Natural killer cell (primary cell): ENCODE data around the gene S100A4. TPM values are rescaled to one million over a fixed set of nuclear protein-coding genes. Genes with fewer than 3 reads are reported as not detected.

ENCODE experiments used
- ATAC-seq, 3 donors: fragments of 150-1000 bp in 2 of 3; fragments of 200-7000 bp in 1 of 3; cut with Tn5 transposase; 1 replicate in 1 of 3; 2 replicates in 2 of 3; pipeline ENCODE4 v1.10.0; 2021; ENCODE audit warnings: mild to moderate bottlenecking in 2 of 3, moderate library complexity in 2 of 3
- DNase-seq, 2 donors: peaks; one replicate each; pipeline versions ENCODE4 v3.0.0 to v3.0.0-alpha.2; 2013 to 2021; ENCODE audit warnings: mixed read lengths in 1 of 2
- H3K27ac ChIP-seq: one replicate; pipeline ENCODE4 v1.5.1; 2013; ENCODE audit warnings: mild to moderate bottlenecking, low read length
- H3K27me3 ChIP-seq: one replicate; pipeline ENCODE4 v1.6.1; 2013; ENCODE audit warnings: low read length; ENCODE audit not compliant: control insufficient read depth, insufficient read depth
- H3K36me3 ChIP-seq: one replicate; pipeline ENCODE4 v1.6.1; 2013; ENCODE audit warnings: low read length; ENCODE audit not compliant: control insufficient read depth, insufficient read depth
- H3K4me1 ChIP-seq: one replicate; pipeline ENCODE4 v1.6.1; 2013; ENCODE audit warnings: low read length; ENCODE audit not compliant: control insufficient read depth, insufficient read depth
- H3K4me3 ChIP-seq: one replicate; pipeline ENCODE4 v1.5.1; 2013; ENCODE audit warnings: low read length
- H3K9me3 ChIP-seq: one replicate; pipeline ENCODE4 v1.6.1; 2013; ENCODE audit warnings: low read length; ENCODE audit not compliant: control insufficient read depth, insufficient read depth
- H3K27ac Mint-ChIP-seq, 2 donors: one replicate each; pipeline ENCODE4 v1.8.0; 2022; ENCODE audit warnings: mild to moderate bottlenecking in 2 of 2, mixed read lengths in 2 of 2, moderate library complexity in 1 of 2
- H3K27me3 Mint-ChIP-seq, 2 donors: one replicate each; pipeline ENCODE4 v1.8.0; 2022; ENCODE audit warnings: low read depth in 2 of 2, mixed read lengths in 2 of 2
- H3K36me3 Mint-ChIP-seq: one replicate; pipeline ENCODE4 v1.8.0; 2022; ENCODE audit warnings: mixed read lengths
- H3K4me1 Mint-ChIP-seq, 2 donors: one replicate each; pipeline ENCODE4 v1.8.0; 2022; ENCODE audit warnings: mixed read lengths in 2 of 2
- H3K4me3 Mint-ChIP-seq: one replicate; pipeline ENCODE4 v1.8.0; 2022; ENCODE audit warnings: mild to moderate bottlenecking, moderate library complexity, mixed read lengths
- H3K9me3 Mint-ChIP-seq, 2 donors: one replicate each; pipeline ENCODE4 v1.8.0; 2022; ENCODE audit warnings: mixed read lengths in 2 of 2
- CTCF ChIP-seq: fragments of 200-600 bp; IDR thresholded peaks from one replicate; pipeline ENCODE4 v1.8.0; 2022; ENCODE audit warnings: antibody characterized with exemption
- WGBS: methylation state at CpG from one replicate; pipeline ENCODE4 v1.1.7; 2013; ENCODE audit warnings: missing lambda C conversion rate; ENCODE audit not compliant: insufficient coverage; 5-methylcytosine and 5-hydroxymethylcytosine counted together
- intact Hi-C: fragments of 100-400 bp; cut with micrococcal nuclease; formaldehyde crosslinking; loops from one replicate; pipeline ENCODE4 v1.14.2; 2022
- total RNA-seq, 4 donors: library from RNA; stranded (reverse); fragments of 120-200 nt in 1 of 4; gene quantifications; one replicate each; pipeline versions ENCODE4 v1.2.3 to v1.2.4, GENCODE V29; 2013 to 2022

The S100A4 gene
- total RNA-seq, 3 donors from 2014 or later (not counting 1 experiment from before 2014, with no cell fraction given): 509 to 689 (median 597) TPM

- H3K27ac Mint-ChIP-seq: no peak overlapping the region
- peaks cover 10 to 16% of the 10 kb centered on the region in 2 donors for H3K27me3 Mint-ChIP-seq
- DNase-seq (peak in 1 of 2 donors; percentile 65), ATAC-seq (peak; percentile 35 to 64 (median 61))
- H3K27me3 ChIP-seq: peaks cover 2% of the 10 kb centered on the region
- no peak overlapping the region for H3K27ac ChIP-seq
- no peaks in the 10 kb centered on the region for H3K9me3 Mint-ChIP-seq
- intact Hi-C loops: no loop called here
- no peak overlapping the region for H3K4me3 Mint-ChIP-seq
- TF ChIP-seq CTCF: peak; percentile 19
- no peaks in the 10 kb centered on the region for H3K9me3 ChIP-seq
- no peaks in the 10 kb centered on the region for H3K36me3 Mint-ChIP-seq
- H3K4me3 ChIP-seq: no peak overlapping the region
- no peaks in the 10 kb centered on the region for H3K36me3 ChIP-seq
- H3K4me1 ChIP-seq: peaks cover 13% of the 10 kb centered on the region
- whole genome bisulfite sequencing: 9% methylated on average over 3 of the region's 3 CpGs
- peaks cover 11 to 12% of the 10 kb centered on the region in 2 donors for H3K4me1 Mint-ChIP-seq
These were observed 27.0 kb upstream of the S100A4 start for GRCh38 chr1:153572569-153573015.

- peaks cover 2 to 15% of the 10 kb centered on the region in 2 donors for H3K27me3 Mint-ChIP-seq
- no peak for DNase-seq
- H3K9me3 Mint-ChIP-seq: no peaks in the 10 kb centered on the region
- peaks cover 16 to 18% of the 10 kb centered on the region in 2 donors for H3K4me1 Mint-ChIP-seq
- Histone ChIP-seq H3K27ac (no peak overlapping the region), H3K36me3 (no peaks in the 10 kb centered on the region), H3K4me1 (peaks cover 21% of the 10 kb centered on the region), H3K27me3 (no peaks in the 10 kb centered on the region), H3K4me3 (no peak overlapping the region), H3K9me3 (no peaks in the 10 kb centered on the region)
- WGBS: 84% methylated on average over 7 of the region's 7 CpGs
- no peaks in the 10 kb centered on the region for H3K36me3 Mint-ChIP-seq
- no peak overlapping the region for H3K4me3 Mint-ChIP-seq
- intact Hi-C loops: no loop called here
- ATAC-seq: no peak
- H3K27ac Mint-ChIP-seq: no peak overlapping the region
- no peak for TF ChIP-seq CTCF
These were observed 26.1 kb upstream of the S100A4 start for GRCh38 chr1:153571706-153572105.

- Histone ChIP-seq H3K27ac (no peak overlapping the region), H3K9me3 (no peaks in the 10 kb centered on the region), H3K4me3 (no peak overlapping the region), H3K27me3 (no peaks in the 10 kb centered on the region), H3K36me3 (no peaks in the 10 kb centered on the region), H3K4me1 (peaks cover 30% of the 10 kb centered on the region)
- WGBS: 96% methylated on average over 5 of the region's 5 CpGs
- H3K9me3 Mint-ChIP-seq: no peaks in the 10 kb centered on the region
- H3K4me3 Mint-ChIP-seq: no peak overlapping the region
- peaks cover 0 to 12% of the 10 kb centered on the region in 2 donors for H3K27me3 Mint-ChIP-seq
- intact Hi-C loops: no loop called here
- H3K36me3 Mint-ChIP-seq: no peaks in the 10 kb centered on the region
- DNase-seq (no peak), ATAC-seq (no peak)
- peaks cover 22 to 26% of the 10 kb centered on the region in 2 donors for H3K4me1 Mint-ChIP-seq
- TF ChIP-seq CTCF: no peak
- no peak overlapping the region for H3K27ac Mint-ChIP-seq
These were observed 25.3 kb upstream of the S100A4 start for GRCh38 chr1:153570874-153571273.

- Histone ChIP-seq H3K27ac (no peak overlapping the region), H3K27me3 (no peaks in the 10 kb centered on the region), H3K9me3 (no peaks in the 10 kb centered on the region), H3K36me3 (no peaks in the 10 kb centered on the region), H3K4me1 (peaks cover 37% of the 10 kb centered on the region), H3K4me3 (no peak overlapping the region)
- DNase-seq (no peak), ATAC-seq (no peak)
- H3K27me3 Mint-ChIP-seq: peaks cover 0 to 12% of the 10 kb centered on the region in 2 donors
- intact Hi-C loops: no loop called here
- H3K4me3 Mint-ChIP-seq: no peak overlapping the region
- H3K9me3 Mint-ChIP-seq: no peaks in the 10 kb centered on the region
- WGBS: 87% methylated on average over 8 of the region's 8 CpGs
- peaks cover 25 to 34% of the 10 kb centered on the region in 2 donors for H3K4me1 Mint-ChIP-seq
- no peaks in the 10 kb centered on the region for H3K36me3 Mint-ChIP-seq
- H3K27ac Mint-ChIP-seq: peak overlapping the region in 1 of 2 donors; percentile 18
- no peak for TF ChIP-seq CTCF
These were observed 23.9 kb upstream of the S100A4 start for GRCh38 chr1:153569465-153569864.
